Activated T-cell treated with anti-CD3 and anti-CD28 coated beads for 48 hours (primary cell): ENCODE data around the gene ARID3A.
A peak's percentile ranks its signal among the peaks of the same experiment; 100 is the strongest.
"Not testable (repeated sequence)": the region's sequence is repeated elsewhere in the genome, so short reads cannot be mapped to it uniquely, and the experiment has no call there.

Experiments used
- DNase-seq: peaks from one replicate; pipeline ENCODE4 v3.0.0-alpha.2; 2020; ENCODE audit warnings: low read depth

ARID3A gene

DNA sequence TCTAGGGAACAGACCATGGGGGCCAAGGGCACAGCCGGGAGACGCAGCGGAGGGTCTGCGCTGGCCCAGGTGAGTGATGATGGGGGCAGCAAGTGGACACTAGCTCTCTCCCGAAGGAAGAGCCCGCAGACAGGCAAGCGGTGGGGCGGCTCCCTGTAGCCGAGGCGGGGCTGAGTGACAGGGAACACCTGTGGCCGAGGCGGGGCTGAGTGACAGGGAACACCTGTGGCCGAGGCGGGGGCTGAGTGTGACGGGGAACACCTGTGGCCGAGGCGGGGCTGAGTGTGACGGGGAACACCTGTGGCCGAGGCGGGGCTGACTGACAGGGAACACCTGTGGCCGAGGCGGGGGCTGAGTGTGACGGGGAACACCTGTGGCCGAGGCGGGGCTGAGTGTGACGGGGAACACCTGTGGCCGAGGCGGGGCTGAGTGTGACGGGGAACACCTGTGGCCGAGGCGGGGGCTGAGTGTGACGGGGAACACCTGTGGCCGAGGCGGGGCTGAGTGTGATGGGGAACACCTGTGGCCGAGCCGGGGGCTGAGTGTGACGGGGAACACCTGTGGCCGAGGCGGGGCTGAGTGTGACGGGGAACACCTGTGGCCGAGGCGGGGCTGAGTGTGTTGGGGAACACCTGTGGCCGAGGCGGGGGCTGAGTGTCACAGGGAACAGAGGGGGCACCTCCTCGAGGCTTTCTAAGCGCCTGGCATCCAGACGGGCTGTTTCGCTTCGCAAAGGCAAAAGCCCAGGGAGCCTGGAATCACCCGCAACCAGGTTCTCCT is 34.2 kb upstream of the ARID3A start:
- DNase-seq, result not testable (repeated sequence)

DNA sequence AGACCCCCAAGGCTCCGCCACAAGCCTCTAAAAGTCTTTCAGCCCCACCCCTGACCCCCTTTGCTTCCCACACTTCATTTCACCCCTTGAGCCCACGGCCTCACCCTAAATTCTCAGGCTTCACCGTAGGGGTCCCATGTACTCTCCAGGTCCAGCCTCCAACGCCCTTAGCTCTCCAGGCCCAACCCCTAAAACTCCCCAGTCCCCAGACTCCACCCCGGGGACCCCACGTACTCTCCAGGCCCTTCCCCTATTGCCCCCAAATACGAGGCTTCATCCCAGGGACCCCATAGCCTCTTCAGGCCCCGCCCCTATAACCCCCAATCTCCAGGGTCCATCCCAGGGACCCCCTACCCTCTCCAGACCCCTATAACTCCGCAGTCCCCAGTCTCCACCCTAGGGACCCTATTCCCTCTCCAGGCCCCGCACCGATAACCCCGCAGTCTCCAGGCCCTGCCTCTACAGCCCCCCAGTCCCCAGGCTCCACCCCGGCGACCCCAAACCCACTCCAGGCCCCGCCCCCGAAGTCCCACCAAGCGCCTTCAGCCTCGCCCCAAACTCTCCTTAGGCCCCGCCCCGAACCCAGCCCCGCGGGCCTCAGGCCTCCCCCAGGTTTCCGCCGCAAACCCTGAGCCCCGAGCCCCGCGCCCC is 33.5 kb upstream of the ARID3A start:
- no peak for DNase-seq

DNA sequence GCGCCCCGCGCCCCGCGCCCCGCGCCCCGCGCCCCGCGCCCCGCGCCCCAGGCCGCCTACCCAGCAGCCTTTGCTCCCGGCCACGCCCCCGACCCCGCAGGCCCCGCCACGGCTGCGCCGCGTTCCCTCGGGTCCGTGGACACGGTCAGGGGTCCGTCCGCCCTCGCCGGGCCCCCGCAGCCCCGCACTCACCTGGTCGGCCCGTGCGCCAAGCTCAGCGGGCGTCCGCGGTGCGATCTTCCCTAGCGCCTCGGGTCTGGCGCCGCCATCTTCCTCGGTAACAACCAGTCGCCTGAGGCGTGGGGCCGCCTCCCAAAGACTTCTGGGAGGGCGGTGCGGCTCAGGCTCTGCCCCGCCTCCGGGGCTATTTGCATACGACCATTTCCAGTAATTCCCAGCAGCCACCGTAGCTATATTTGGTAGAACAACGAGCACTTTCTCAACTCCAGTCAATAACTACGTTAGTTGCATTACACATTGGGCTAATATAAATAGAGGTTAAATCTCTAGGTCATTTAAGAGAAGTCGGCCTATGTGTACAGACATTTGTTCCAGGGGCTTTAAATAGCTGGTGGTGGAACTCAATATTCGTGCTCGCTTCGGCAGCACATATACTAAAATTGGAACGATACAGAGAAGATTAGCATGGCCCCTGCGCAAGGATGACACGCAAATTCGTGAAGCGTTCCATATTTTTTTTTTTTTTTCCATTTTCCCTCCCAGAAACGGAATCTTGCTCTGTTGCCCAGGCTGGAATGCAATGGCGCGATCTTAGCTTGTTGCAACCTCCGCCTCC is 32.7 kb upstream of the ARID3A start, which contains the start of the genes MED16 and RNU6-9:
TSS of gene MED16 (minus strand) at position 294 of the 796 bp plus-strand sequence. CDS start 2,056 bp downstream, outside the sequence.
TSS of gene RNU6-9 (plus strand) at position 591 of the 796 bp plus-strand sequence.
- peak; percentile 86 for DNase-seq

DNA sequence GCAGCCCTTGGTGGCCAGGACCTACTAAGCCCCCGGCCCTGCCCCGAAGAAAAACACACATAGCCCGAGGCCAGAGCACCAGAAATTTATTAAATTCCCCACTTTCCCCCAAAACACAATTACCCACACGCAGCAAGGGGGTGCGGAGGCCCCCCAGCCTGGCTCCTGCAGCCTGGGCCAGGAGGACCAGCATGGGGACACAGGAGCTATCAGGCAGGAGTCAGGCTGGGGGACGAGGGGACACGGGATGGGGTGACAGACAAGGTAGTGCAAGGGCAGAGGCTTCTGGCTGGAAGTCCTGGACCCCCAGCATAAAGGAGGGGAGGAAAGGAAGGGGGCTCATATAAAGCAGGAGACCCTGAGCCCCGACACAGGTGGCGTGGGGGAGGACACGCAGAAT is 29.4 kb upstream of the ARID3A start:
- DNase-seq, result no peak

DNA sequence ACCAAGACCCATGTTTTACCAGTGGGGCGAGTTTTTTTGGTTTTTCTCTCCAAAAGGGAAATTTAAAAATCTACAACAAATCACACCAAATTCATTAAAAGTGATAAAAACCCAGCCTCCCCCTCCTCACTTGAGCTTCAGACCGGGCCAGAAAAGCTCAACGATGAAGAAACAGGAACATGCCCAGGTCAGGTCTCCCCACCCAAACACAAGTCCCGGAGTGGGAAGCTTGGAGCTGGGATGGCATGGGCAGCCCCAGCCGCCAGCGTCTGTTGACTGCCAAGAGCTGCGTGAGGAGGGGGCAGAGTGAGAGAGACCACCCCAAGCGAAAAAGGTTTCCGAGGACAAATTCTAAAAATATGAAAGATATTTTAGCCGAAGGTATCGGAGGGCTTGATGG is 28.8 kb upstream of the ARID3A start:
- no peak for DNase-seq

DNA sequence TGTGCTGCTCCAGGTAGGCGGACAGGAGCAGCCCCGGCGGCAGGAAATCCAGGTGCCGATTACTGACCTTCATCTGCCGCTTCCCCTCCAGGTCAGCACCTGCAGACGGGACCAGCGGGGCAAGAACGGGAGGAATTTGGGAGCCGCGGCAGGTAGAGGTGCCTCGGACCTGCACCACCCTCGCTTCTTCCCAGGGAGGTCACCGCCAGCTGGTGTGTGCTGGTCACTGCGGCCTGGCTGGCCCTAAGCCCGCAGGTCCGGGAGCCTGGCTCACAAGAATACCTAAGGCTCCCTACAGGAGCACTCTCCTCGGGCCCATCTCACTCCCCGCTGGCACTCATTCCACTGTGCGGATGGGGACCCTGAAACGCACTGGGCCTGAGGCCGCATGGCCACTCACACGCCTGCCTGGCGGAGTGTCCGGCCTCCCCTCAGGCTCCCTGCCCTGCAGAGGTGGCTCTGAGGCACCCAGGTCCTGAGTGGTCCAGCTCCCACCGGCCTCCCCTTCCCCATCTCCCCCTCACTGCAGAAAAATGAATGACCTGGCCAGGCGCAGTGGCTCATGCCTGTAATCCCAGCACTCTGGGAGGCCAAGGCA is 28.3 kb upstream of the ARID3A start:
- no peak for DNase-seq

DNA sequence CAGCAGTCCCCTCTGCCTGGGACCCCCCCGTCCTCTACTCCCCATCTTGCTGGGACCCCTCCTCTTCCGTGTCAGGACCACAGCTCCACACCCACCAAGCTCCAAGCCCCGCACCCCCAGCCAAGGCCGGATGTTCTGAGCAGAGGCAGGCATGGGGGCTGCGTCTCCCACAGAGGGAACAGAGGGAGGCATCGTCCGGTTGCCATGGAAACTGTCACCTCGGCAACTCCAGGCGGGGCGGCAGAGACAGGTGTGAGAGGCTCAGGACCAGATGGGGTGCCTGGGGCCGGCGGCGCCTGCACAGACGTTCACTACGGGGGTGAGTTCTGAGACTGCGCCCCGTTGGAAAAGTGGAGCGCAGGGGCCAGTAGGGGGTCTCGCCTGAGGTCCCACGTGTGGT is 27.2 kb upstream of the ARID3A start:
- DNase-seq, result no peak

DNA sequence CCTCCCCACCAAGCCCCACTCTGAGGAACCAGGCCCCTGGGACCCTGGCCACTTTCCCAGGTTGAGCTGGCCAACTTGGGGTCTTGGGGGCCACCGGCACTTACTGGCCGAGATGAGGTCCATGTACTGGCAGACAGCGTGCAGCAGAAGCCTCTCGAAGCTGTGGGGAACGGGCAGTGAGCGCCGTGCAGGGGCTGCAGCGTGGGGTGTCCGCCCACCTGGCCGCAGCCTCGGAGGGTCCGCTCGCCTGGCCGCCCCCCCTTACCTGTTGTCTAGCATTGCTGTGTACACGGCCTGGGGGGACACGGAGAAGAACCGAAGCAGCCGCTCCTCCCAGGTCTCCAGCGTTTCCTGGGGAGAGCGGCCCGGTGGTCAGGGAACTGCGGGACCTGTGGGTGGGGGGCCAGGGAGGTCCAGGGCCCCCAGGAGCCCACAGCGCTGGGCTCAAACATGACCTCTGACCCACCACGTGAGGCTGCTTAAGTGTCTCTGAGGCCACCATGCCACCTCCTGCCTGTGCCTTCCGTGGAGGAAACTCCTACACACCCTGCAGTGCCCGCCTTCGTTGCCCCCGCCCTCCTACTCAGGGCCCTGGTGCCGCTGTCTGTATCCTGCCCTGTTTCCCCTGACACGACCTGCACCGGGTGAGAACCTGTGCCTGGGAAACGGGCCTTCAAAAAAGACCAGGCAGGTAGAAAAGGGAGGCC is 26.3 kb upstream of the ARID3A start:
- no peak for DNase-seq

DNA sequence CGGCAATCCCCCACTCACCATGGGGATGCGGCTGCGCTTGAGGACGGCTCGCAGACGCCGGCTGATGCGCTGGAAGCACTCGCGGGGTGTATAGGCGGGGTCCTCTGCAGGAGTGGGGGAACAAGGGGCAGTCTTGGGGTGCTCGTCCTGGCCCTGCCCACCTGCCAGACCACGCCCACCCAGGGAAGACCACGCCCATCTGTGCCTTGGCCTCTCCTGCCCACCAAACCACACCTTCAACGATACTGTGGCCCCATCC is 25.9 kb upstream of the ARID3A start:
- no peak for DNase-seq

DNA sequence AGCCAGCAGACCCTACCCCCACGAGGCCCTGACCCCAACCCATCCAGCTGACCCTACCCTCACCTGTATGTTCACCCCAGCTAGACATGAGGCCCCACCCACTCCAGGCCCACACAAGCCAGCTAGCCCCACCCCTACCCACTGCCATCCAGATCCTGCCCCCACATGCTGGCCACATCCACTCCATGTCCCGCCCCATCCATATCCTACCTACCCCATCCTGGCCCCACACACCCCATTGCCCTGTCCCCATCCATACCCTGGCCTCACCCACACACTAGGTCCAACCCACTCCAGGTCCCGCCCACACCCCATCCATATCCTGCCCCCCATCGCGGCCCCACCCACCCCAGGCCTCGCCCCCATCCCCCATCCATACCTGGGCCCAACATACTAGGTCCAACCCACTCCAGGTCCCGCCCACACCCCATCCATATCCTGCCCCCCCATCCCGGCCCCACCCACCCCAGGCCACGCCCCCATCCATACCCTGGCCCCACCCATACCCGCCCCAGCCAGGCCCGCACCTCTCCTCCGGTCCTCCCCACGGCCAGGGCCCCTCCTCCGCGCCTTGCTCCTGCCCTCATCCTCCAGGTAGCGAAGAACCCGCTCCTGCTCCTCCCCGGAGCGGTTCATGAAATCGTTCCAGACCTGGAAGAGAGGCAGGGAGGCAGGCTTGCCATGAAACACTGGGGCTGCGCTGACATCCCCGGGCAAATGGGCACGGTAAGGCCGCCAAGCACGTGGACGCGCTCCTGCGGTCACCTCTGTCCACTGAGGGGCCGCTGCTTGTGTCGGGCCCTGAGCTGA is 25.3 kb upstream of the ARID3A start:
- no peak for DNase-seq

DNA sequence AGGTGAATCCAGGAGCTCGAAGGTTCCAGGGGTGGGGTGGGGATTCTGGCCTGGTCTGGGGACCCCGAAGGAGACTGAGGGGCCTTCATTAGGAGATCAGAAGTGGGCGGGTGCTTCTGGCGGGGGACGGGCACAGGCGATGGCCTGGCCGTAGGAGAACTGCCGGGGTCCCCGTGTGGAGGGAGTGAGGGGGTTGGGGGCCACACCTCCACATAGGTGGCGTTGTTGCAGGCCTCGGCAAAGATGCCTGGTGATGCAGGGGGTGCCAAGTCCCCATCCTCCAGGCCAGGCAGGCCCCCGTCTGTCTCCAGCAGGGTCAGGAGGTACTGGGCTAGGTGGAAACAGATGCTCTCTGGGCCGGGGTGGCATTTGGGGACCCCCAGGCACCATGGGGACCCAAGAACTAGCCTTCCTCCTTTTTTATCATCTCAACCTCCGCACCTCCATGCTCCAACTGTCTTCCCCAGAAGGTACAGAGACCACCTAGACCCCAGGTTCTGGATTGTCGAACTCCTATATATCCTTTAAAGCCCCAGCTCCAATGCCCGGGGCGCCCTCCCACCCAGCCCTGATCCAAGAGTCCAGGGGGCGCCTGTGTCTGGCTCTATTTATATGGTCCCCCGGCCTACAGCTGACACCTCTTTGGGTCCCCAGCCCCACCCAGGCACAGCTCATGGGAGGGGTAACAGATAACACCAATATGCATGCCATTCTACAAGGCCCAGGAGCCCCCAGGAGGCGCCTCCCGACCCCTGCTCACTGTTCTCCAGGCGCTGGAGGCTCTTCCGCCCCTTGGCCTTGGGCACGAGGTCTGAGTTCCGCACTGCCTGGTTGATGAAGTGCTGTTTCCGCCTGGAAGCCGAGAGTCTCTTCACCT is 24.4 kb upstream of the ARID3A start:
- DNase-seq, result no peak

DNA sequence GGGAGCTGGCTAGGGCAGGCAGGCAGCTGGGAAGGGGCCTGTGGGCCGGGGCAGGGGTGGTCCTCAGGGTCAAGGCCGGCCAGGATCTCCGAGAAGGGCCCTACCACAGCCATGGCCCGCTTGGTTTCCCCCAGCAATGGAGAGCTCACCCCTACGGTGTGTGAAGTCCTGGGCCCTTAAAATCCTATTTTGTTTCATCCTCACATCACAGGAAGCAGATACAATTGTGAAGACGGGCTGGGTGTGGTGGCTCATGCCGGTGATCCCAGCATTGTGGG is 23.8 kb upstream of the ARID3A start:
- DNase-seq, result no peak

DNA sequence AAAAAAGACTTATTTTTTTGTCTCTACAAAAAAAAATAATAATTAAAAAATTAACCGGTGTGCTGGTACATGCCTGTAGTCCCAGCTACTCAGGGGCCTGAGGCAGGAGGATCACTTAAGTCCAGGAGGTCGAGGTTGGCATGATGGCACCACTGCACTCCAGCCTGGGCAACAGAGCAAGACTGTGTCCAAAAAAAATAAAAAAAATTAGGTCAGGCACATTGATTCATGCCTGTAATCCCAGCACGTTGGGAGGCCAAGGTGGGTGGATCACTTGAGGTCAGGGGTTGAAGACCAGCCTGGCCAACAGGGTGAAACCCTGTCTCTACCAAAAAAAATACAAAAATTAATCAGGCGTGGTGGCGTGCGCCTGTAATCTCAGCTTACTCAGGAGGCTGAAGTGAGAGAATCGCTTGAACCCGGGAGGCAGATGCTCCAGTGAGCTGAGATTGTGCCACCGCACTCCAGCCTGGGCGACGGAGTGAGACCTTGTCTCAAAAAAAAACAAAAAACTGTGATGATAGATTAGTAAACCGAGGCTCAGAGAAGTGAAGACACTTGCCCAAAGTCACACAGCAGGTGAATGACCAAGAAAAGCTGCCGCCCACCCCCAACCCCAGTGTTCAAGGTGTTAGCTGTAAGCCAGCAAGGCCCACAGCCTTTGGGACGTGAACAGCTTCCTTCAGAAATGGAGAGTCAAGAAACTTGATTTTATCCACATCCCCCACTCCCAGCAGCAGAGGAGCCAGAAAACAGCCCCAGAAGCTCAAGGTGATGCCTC is 23.2 kb upstream of the ARID3A start:
- DNase-seq, result no peak

DNA sequence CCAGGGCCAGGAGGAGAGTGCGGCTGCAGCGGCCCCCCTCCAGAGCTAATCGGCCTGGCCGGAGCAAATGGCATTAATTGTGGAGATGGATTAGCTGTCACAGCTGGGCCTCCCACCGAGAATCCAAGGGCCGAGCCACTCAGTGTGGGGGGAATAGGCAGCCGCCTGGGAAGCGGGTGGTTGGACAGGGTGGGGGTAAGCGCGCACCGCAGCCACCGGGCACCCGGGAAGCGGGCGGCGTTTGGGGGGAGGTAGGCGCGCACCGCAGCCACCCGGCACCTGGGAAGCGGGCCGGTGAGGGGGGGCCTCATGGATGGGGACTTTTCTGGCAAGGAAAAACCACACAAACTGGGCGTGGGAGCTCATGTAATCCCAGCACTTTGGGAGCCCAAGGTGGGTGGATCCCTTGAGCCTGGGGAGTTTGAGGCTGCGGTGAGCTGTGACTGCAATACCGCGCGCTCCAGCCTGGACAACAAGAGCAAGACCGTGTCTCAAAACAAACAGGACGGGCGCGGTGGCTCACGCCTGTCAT is 22.5 kb upstream of the ARID3A start:
- DNase-seq, result no peak

DNA sequence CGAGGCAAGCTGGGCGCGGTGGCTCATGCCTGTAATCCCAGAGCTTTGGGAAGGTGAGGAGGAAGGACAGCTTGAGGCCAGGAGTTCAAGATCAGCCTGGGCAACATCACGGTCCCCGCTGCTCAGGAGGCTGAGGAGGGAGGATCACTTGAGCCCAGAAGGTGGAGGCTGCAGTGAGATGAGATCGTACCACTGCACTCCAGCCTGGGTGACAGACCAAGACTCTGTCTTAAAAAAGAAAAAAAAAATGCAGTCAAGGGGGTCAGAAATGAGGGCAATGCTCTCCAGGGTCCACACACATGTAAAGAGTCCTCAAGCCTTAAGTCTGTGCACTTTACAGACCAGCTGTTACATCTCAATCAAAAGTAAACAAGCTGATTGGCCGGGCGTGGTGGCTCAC is 21.3 kb upstream of the ARID3A start:
- DNase-seq, result no peak

DNA sequence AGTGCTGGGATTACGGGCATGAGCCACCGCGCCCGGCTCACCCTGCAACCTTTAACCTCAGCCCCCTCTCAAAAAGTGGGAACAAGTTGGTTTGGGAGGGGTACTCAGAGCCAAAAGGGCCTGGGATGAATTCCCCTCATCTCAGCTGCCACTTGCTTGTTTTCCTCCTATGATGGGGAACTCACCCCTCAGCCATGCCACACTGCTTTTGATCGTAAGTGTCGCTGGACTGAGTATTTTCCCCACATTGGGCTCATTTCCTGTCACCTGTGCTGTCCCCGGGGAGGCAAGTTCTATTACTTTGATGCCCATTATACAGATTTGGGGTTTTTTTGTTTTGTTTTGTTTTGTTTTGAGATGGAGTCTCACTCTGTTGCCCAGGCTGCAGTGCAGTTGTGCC is 19.4 kb upstream of the ARID3A start:
- no peak for DNase-seq

DNA sequence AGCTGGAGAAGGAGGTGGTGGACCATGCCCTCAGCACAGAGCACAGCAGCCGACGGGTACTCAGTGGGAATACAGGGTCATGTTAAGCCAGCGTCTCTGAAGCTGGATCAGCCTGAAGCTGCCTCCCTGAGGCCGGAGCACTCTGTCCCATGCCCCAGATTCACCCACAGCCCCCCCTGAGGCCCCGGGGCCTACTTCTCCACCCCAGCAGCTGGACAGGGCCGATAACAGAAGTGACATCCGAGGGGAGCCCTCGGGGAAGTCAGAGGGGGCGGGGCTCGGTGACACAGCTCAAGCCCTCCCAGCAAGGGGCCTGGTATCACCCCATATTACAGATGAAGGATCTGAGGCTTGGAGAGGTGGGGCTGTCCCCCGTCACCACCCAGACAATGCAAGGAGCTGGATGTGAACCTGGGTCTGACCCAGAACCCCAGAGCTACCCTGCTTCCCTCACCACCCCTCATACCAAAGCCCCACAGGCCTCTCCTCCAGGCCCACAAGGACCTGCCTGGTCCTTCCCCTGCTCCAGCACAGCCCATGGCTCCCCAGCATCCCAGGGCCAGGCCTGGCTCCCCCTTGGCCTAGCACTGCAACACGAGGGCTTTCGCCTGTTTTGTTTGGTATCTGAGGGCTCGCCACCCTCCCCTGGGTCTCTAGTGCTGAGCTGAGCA is 18.5 kb upstream of the ARID3A start:
- DNase-seq, result no peak

DNA sequence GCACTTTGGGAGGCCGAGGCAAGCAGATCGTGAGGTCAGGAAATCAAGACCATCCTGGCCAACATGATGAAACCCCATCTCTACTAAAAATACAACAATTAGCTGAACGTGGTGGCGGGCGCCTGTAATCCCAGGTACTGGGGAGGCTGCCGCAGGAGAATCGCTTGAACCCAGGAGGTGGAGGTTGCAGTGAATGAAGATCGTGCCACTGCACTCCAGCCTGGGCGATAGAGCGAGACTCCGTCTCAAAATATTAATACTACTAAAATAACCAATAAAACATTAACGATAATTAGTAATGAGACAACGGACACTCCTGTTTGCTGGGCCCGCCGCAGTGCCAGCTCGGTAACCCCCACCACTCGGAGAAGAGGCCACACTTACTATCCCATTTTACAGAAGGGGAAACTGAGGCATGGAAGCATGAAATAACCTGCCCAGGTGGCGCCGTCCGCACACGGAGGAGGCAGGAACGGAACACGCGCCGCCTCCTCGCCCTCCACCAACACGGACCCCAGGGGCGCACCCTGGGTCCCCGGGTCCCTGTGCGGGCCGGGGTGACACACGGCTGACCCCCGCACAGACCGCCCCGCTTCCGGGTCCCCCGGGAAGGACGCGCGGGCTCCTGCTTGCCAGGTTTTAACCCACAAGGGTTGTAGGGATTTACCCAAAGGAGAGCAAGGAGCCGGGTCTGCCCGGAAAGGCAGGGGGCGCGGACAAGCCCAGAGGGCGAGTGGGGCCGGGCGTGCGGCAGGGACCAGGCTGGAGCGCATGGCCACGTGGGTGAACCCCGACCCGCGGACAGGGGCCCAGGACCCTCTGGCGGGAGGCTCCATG is 14.4 kb upstream of the ARID3A start:
- DNase-seq, result no peak
